Skeletal muscle satellite cell (primary cell): Measurements from ENCODE around the gene TYK2.

Experiments
- H3K27me3 ChIP-seq: 2 replicates; pipeline ENCODE4 v1.7.0; 2013; ENCODE audit warnings: low read length; ENCODE audit not compliant: control insufficient read depth, insufficient read depth
- H3K36me3 ChIP-seq: 2 replicates; pipeline ENCODE4 v1.7.0; 2013; ENCODE audit warnings: mild to moderate bottlenecking, control low read depth, low read length; ENCODE audit not compliant: insufficient read depth
- H3K4me1 ChIP-seq: 2 replicates; pipeline ENCODE4 v1.7.0; 2013; ENCODE audit warnings: low read length; ENCODE audit not compliant: control insufficient read depth, insufficient read depth
- H3K4me2 ChIP-seq: 2 replicates; pipeline ENCODE4 v1.7.0; 2013; ENCODE audit warnings: mild to moderate bottlenecking, low read length
- H3K4me3 ChIP-seq: 2 replicates; pipeline ENCODE4 v1.7.0; 2013; ENCODE audit warnings: low read length
- H3K9ac ChIP-seq: 2 replicates; pipeline ENCODE4 v1.7.0; 2013; ENCODE audit warnings: mild to moderate bottlenecking, low read depth, low read length, moderate library complexity
- H3K9me3 ChIP-seq: replicated peaks from 2 replicates; pipeline ENCODE4 v1.7.0; 2013; ENCODE audit warnings: mild to moderate bottlenecking, control low read depth, low read length

Gene TYK2

GRCh38 chr19:10328558-10329429 is 51.6 kb downstream of the TYK2 start:
- peaks cover 7% of the 10 kb centered on the region for H3K4me1 ChIP-seq
- H3K4me3 ChIP-seq: no peak overlapping the region
- H3K4me2 ChIP-seq: no peak overlapping the region
- no peak overlapping the region for H3K9ac ChIP-seq
- no peaks in the 10 kb centered on the region for H3K9me3 ChIP-seq
- H3K36me3 ChIP-seq: peaks cover 43% of the 10 kb centered on the region
- no peaks in the 10 kb centered on the region for H3K27me3 ChIP-seq

DNA sequence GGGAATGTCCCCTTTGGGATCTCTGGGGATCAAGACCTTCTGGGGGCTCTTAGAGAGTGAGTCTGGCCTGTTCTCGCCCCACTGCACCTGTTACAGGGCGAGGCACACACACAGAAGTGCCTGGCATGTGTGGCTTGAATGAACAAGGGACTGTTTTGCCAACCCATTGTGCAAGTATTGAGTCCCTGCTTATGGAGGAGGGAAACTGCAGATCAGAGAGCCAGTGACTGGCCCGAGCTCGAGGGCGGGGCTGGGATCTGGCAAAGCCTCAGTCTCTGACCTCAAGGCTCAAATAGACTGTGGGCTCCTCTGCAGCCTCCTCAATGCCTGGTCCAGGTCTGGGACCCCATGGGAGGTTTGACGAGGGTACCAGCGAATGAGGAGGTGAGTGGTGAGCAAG is 52.6 kb downstream of the TYK2 start:
- Histone ChIP-seq H3K4me1 (peaks cover 5% of the 10 kb centered on the region), H3K27me3 (no peaks in the 10 kb centered on the region), H3K9me3 (no peaks in the 10 kb centered on the region), H3K4me3 (no peak overlapping the region), H3K36me3 (peaks cover 53% of the 10 kb centered on the region), H3K9ac (no peak overlapping the region), H3K4me2 (no peak overlapping the region)

DNA sequence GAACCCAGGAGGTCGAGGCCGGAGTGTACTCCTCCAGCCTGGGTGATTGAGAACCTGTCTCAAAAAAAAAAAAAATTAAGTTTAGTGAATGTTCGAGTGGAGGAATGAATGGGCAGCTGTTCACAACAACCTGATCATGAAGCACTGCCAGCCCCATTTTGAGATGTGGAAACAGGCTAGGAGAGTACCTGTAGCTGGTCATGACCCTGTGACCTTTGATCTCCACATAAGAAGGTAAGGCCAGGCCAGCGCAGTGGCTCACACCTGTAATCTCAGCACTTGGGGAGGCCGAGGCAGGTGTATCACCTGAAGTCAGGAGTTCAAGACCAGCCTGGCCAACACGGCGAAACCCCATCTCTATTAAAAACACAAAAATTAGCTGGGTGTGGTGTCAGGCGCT is 54.6 kb downstream of the TYK2 start:
- Histone ChIP-seq H3K4me2 (no peak overlapping the region), H3K4me1 (no peaks in the 10 kb centered on the region), H3K36me3 (peaks cover 71% of the 10 kb centered on the region), H3K4me3 (no peak overlapping the region), H3K27me3 (no peaks in the 10 kb centered on the region), H3K9me3 (no peaks in the 10 kb centered on the region), H3K9ac (no peak overlapping the region)

- Histone ChIP-seq H3K4me1 (no peaks in the 10 kb centered on the region), H3K4me3 (no peak overlapping the region), H3K9me3 (no peaks in the 10 kb centered on the region), H3K27me3 (no peaks in the 10 kb centered on the region), H3K9ac (no peak overlapping the region), H3K4me2 (no peak overlapping the region), H3K36me3 (peaks cover 58% of the 10 kb centered on the region)
Measured at GRCh38 chr19:10321874-10322835, 58.2 kb downstream of the TYK2 start.

- Histone ChIP-seq H3K9ac (no peak overlapping the region), H3K36me3 (peaks cover 59% of the 10 kb centered on the region), H3K4me3 (no peak overlapping the region), H3K9me3 (no peaks in the 10 kb centered on the region), H3K4me2 (no peak overlapping the region), H3K27me3 (no peaks in the 10 kb centered on the region), H3K4me1 (no peaks in the 10 kb centered on the region)
Measured at GRCh38 chr19:10321417-10321797, 59.0 kb downstream of the TYK2 start.

DNA sequence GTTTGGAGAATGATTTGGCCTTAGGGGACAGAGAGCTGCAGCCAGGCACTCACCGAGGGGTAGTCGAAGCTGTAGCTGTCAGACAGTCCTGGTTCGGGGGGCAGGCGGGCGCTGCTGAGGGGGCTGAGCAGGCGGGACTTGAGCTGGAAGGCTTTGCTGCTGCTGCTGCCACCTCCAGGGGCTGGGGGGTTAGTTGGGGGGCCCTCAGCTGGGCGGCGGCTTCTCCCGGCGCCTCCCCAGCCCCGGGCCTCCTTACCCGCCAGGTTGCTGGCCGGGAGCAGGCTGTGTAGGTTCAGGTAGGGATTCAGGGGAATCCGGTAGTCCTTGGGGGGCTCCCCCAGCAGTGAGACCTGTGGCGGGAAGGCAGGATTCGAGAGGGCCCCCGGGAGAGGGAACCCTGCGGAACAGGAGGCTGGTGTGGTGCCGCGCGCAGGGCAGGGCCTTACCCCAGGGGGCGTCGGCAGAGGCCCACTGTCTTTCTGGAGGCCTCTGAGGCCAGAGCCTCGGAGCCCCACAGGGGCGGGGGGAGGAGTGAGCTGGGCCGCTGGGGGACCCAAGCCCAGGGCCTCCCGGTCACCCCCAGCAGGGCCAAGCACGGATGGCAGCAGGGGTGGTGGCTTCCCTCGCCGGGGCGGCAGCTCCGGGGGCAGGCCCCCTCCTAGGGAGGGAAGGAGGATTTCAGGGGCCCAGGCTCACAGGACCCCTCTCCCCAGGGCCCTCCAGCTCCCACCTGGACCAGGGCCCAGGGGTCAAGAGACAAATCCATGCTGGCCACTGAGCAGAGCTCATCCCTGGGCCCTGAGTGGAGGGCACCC is 59.6 kb downstream of the TYK2 start:
- Histone ChIP-seq H3K4me3 (no peak overlapping the region), H3K9me3 (no peaks in the 10 kb centered on the region), H3K4me1 (peaks cover 4% of the 10 kb centered on the region), H3K36me3 (peaks cover 60% of the 10 kb centered on the region), H3K9ac (no peak overlapping the region), H3K27me3 (no peaks in the 10 kb centered on the region), H3K4me2 (no peak overlapping the region)

- Histone ChIP-seq H3K4me3 (no peak overlapping the region), H3K27me3 (no peaks in the 10 kb centered on the region), H3K9ac (no peak overlapping the region), H3K4me2 (no peak overlapping the region), H3K9me3 (no peaks in the 10 kb centered on the region), H3K36me3 (peaks cover 49% of the 10 kb centered on the region), H3K4me1 (peaks cover 4% of the 10 kb centered on the region)
Measured at GRCh38 chr19:10318807-10319682, 61.3 kb downstream of the TYK2 start.

- Histone ChIP-seq H3K4me3 (no peak overlapping the region), H3K9me3 (no peaks in the 10 kb centered on the region), H3K27me3 (no peaks in the 10 kb centered on the region), H3K9ac (no peak overlapping the region), H3K36me3 (peaks cover 41% of the 10 kb centered on the region), H3K4me2 (no peak overlapping the region), H3K4me1 (peaks cover 4% of the 10 kb centered on the region)
Measured at GRCh38 chr19:10317857-10318462, 62.4 kb downstream of the TYK2 start.

- H3K4me3 ChIP-seq: no peak overlapping the region
- no peaks in the 10 kb centered on the region for H3K27me3 ChIP-seq
- peaks cover 34% of the 10 kb centered on the region for H3K36me3 ChIP-seq
- no peak overlapping the region for H3K9ac ChIP-seq
- H3K4me2 ChIP-seq: no peak overlapping the region
- H3K9me3 ChIP-seq: no peaks in the 10 kb centered on the region
- peaks cover 4% of the 10 kb centered on the region for H3K4me1 ChIP-seq
Measured at GRCh38 chr19:10317045-10317856, 63.1 kb downstream of the TYK2 start.
